ENCODE data around the gene ANKRD16. TPM values are rescaled to one million over a fixed set of nuclear protein-coding genes. Genes with fewer than 3 reads are reported as not detected.

The ANKRD16 gene
- total and polyA plus RNA-seq, 2 experiments from 2014 or later = 6.4 to 16.1 TPM

DNA sequence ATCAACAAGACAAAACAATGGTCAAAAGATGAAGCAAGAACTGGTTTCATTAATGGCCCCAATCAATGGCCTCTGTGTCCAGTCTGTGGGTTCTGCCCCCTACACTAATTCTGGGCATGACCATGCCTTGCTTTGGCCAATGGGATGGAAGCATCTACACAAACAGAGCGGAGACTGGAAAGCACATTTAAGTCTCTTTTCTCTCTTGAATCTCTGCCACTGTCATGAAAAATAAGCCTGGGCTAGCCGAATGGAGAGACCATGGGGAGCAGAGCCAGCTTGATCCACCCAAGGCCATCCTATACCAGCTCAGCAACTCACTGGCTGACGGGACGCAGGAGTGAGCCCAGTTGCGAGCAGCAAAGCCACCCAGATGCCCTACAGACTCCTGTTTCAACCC is 30.9 kb downstream of the ANKRD16 start:
- ATAC-seq = no peak
- H3K4me1 Mint-ChIP-seq = peaks cover 4% of the 10 kb centered on the region; the same call in 1 of the 3 replicates

More for the DNA sequence above, 30.9 kb downstream of the ANKRD16 start:
- Histone ChIP-seq H2AFZ (no peak overlapping the region), H3K4me2 (no peak overlapping the region), H3K36me3 (ENCODE audit: insufficient read depth) (no peaks in the 10 kb centered on the region), H3K4me1 (ENCODE audit: insufficient read depth) (no peaks in the 10 kb centered on the region), H3K9me2 (ENCODE audit: insufficient read depth) (no peaks in the 10 kb centered on the region), H4K20me1 (replicated peaks; ENCODE audit: insufficient read depth) (no peaks in the 10 kb centered on the region), H3K27me3 (ENCODE audit: insufficient read depth) (no peaks in the 10 kb centered on the region), H3F3A (replicated peaks; ENCODE audit: low read depth) (no peaks in the 10 kb centered on the region), H3K4me3 (no peak overlapping the region), H3K27ac (ENCODE audit: low read depth) (no peak overlapping the region), H3K79me2 (replicated peaks; ENCODE audit: insufficient read depth) (no peaks in the 10 kb centered on the region)
- TF ChIP-seq EZH2phosphoT487 (IDR thresholded peaks at IDR 0.05; ENCODE audit: unreplicated experiment) = no peak
- no peak for TF ChIP-seq NANOG (IDR thresholded peaks at IDR 0.05; ENCODE audit: borderline replicate concordance)
- TF ChIP-seq ZNF114 (CRISPR knock-in tag; IDR thresholded peaks at IDR 0.05) = no peak
- no peak for TF ChIP-seq JUNB (IDR thresholded peaks at IDR 0.05; ENCODE audit: unreplicated experiment)
- TF ChIP-seq STAT1 (IDR thresholded peaks at IDR 0.05; ENCODE audit: unreplicated experiment) = no peak
- TF ChIP-seq CREB1 (CRISPR knock-in tag; IDR thresholded peaks at IDR 0.05; ENCODE audit: low read depth) = no peak
- TF ChIP-seq EZH2 (IDR thresholded peaks at IDR 0.05; ENCODE audit: low read depth, unreplicated experiment) = no peak
- TF ChIP-seq, protein P1, sequence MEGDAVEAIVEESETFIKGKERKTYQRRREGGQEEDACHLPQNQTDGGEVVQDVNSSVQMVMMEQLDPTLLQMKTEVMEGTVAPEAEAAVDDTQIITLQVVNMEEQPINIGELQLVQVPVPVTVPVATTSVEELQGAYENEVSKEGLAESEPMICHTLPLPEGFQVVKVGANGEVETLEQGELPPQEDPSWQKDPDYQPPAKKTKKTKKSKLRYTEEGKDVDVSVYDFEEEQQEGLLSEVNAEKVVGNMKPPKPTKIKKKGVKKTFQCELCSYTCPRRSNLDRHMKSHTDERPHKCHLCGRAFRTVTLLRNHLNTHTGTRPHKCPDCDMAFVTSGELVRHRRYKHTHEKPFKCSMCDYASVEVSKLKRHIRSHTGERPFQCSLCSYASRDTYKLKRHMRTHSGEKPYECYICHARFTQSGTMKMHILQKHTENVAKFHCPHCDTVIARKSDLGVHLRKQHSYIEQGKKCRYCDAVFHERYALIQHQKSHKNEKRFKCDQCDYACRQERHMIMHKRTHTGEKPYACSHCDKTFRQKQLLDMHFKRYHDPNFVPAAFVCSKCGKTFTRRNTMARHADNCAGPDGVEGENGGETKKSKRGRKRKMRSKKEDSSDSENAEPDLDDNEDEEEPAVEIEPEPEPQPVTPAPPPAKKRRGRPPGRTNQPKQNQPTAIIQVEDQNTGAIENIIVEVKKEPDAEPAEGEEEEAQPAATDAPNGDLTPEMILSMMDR (conservative IDR thresholded peaks at IDR 0.05; ENCODE audit: low read depth in 2 of 2) = no peak
- TF ChIP-seq POLR2AphosphoS5 (IDR thresholded peaks at IDR 0.05; ENCODE audit: low read depth) = no peak
- TF ChIP-seq ZNF331 (CRISPR knock-in tag; IDR thresholded peaks at IDR 0.05; ENCODE audit: low read depth) = no peak
- TF ChIP-seq, protein P2, sequence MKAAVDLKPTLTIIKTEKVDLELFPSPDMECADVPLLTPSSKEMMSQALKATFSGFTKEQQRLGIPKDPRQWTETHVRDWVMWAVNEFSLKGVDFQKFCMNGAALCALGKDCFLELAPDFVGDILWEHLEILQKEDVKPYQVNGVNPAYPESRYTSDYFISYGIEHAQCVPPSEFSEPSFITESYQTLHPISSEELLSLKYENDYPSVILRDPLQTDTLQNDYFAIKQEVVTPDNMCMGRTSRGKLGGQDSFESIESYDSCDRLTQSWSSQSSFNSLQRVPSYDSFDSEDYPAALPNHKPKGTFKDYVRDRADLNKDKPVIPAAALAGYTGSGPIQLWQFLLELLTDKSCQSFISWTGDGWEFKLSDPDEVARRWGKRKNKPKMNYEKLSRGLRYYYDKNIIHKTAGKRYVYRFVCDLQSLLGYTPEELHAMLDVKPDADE (IDR thresholded peaks at IDR 0.05) = no peak
- TF ChIP-seq, protein P3, sequence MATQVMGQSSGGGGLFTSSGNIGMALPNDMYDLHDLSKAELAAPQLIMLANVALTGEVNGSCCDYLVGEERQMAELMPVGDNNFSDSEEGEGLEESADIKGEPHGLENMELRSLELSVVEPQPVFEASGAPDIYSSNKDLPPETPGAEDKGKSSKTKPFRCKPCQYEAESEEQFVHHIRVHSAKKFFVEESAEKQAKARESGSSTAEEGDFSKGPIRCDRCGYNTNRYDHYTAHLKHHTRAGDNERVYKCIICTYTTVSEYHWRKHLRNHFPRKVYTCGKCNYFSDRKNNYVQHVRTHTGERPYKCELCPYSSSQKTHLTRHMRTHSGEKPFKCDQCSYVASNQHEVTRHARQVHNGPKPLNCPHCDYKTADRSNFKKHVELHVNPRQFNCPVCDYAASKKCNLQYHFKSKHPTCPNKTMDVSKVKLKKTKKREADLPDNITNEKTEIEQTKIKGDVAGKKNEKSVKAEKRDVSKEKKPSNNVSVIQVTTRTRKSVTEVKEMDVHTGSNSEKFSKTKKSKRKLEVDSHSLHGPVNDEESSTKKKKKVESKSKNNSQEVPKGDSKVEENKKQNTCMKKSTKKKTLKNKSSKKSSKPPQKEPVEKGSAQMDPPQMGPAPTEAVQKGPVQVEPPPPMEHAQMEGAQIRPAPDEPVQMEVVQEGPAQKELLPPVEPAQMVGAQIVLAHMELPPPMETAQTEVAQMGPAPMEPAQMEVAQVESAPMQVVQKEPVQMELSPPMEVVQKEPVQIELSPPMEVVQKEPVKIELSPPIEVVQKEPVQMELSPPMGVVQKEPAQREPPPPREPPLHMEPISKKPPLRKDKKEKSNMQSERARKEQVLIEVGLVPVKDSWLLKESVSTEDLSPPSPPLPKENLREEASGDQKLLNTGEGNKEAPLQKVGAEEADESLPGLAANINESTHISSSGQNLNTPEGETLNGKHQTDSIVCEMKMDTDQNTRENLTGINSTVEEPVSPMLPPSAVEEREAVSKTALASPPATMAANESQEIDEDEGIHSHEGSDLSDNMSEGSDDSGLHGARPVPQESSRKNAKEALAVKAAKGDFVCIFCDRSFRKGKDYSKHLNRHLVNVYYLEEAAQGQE (IDR thresholded peaks at IDR 0.05; ENCODE audit: unreplicated experiment) = no peak
- TF ChIP-seq, protein P4, sequence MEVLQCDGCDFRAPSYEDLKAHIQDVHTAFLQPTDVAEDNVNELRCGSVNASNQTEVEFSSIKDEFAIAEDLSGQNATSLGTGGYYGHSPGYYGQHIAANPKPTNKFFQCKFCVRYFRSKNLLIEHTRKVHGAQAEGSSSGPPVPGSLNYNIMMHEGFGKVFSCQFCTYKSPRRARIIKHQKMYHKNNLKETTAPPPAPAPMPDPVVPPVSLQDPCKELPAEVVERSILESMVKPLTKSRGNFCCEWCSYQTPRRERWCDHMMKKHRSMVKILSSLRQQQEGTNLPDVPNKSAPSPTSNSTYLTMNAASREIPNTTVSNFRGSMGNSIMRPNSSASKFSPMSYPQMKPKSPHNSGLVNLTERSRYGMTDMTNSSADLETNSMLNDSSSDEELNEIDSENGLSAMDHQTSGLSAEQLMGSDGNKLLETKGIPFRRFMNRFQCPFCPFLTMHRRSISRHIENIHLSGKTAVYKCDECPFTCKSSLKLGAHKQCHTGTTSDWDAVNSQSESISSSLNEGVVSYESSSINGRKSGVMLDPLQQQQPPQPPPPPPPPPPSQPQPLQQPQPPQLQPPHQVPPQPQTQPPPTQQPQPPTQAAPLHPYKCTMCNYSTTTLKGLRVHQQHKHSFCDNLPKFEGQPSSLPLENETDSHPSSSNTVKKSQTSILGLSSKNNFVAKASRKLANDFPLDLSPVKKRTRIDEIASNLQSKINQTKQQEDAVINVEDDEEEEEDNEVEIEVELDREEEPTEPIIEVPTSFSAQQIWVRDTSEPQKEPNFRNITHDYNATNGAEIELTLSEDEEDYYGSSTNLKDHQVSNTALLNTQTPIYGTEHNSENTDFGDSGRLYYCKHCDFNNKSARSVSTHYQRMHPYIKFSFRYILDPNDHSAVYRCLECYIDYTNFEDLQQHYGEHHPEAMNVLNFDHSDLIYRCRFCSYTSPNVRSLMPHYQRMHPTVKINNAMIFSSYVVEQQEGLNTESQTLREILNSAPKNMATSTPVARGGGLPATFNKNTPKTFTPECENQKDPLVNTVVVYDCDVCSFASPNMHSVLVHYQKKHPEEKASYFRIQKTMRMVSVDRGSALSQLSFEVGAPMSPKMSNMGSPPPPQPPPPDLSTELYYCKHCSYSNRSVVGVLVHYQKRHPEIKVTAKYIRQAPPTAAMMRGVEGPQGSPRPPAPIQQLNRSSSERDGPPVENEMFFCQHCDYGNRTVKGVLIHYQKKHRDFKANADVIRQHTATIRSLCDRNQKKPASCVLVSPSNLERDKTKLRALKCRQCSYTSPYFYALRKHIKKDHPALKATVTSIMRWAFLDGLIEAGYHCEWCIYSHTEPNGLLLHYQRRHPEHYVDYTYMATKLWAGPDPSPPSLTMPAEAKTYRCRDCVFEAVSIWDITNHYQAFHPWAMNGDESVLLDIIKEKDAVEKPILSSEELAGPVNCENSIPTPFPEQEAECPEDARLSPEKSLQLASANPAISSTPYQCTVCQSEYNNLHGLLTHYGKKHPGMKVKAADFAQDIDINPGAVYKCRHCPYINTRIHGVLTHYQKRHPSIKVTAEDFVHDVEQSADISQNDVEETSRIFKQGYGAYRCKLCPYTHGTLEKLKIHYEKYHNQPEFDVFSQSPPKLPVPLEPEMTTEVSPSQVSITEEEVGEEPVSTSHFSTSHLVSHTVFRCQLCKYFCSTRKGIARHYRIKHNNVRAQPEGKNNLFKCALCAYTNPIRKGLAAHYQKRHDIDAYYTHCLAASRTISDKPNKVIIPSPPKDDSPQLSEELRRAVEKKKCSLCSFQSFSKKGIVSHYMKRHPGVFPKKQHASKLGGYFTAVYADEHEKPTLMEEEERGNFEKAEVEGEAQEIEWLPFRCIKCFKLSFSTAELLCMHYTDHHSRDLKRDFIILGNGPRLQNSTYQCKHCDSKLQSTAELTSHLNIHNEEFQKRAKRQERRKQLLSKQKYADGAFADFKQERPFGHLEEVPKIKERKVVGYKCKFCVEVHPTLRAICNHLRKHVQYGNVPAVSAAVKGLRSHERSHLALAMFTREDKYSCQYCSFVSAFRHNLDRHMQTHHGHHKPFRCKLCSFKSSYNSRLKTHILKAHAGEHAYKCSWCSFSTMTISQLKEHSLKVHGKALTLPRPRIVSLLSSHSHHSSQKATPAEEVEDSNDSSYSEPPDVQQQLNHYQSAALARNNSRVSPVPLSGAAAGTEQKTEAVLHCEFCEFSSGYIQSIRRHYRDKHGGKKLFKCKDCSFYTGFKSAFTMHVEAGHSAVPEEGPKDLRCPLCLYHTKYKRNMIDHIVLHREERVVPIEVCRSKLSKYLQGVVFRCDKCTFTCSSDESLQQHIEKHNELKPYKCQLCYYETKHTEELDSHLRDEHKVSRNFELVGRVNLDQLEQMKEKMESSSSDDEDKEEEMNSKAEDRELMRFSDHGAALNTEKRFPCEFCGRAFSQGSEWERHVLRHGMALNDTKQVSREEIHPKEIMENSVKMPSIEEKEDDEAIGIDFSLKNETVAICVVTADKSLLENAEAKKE (CRISPR knock-in tag; IDR thresholded peaks at IDR 0.05) = no peak
- Mint-ChIP-seq H3K9me3 (peaks cover 3% of the 10 kb centered on the region), H3K36me3 (ENCODE audit: low read depth) (peaks cover 19% of the 10 kb centered on the region; the same call in 2 of the 3 replicates), H3K4me3 (no peak overlapping the region), H3K27ac (no peak overlapping the region), H3K27me3 (ENCODE audit: insufficient read depth, low read depth, poor library complexity) (peaks cover 1% of the 10 kb centered on the region)
- DNase-seq (ENCODE audit: low spot score) = no peak

All from GM23338 (cell line).